Measurements from ENCODE around the gene SEMA5A.

DNA sequence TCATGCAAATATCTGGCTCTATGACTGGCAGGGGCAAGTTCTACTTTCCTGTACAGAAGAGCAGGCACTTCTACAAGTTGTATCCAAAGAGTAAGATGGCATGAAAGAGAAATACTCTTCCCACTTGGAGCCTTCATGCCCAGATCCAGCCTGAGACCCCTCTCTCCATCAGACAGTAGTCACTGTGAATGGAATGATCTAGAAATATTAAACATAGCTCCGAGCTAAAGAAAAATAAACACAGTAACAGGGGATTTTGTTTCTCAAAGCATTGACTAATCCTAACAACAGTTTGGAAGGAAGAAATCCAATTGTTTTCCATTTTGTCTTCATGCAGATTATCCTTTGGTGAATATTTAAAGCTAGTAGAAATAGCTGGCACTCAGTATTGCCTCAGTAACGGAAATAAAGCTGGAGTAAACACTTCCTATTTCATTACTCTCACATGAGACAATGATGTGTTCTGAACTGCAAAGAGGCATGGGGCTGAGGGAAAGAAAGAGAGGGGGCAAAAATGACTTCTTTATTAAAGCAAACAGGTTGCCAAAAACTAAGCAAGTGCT lies 100.0 kb downstream of the SEMA5A start:
- TF ChIP-seq EZH2 (IDR thresholded peaks at IDR 0.05; ENCODE audit: borderline replicate concordance, insufficient read depth, low read depth, low read length, poor library complexity, severe bottlenecking), result no peak
- TF ChIP-seq, protein P1, sequence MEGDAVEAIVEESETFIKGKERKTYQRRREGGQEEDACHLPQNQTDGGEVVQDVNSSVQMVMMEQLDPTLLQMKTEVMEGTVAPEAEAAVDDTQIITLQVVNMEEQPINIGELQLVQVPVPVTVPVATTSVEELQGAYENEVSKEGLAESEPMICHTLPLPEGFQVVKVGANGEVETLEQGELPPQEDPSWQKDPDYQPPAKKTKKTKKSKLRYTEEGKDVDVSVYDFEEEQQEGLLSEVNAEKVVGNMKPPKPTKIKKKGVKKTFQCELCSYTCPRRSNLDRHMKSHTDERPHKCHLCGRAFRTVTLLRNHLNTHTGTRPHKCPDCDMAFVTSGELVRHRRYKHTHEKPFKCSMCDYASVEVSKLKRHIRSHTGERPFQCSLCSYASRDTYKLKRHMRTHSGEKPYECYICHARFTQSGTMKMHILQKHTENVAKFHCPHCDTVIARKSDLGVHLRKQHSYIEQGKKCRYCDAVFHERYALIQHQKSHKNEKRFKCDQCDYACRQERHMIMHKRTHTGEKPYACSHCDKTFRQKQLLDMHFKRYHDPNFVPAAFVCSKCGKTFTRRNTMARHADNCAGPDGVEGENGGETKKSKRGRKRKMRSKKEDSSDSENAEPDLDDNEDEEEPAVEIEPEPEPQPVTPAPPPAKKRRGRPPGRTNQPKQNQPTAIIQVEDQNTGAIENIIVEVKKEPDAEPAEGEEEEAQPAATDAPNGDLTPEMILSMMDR (IDR thresholded peaks at IDR 0.05), result no peak

Measured in B cell (primary cell).